ENCODE data around the gene IL1RAPL2. TPM values are rescaled to one million over a fixed set of nuclear protein-coding genes. Genes with fewer than 3 reads are reported as not detected.

IL1RAPL2 gene
- total and polyA plus RNA-seq, 2 donors (not counting 1 experiment from before 2014, with no cell fraction given), result not detected

GRCh38 chrX:105565856-105566255 is 999.9 kb downstream of the IL1RAPL2 start:
- ChIA-PET CTCF (no interaction called here), POLR2A (no interaction called here)
- peaks cover 2% of the 10 kb centered on the region for H3K9me3 Mint-ChIP-seq (ENCODE audit: insufficient read depth)
- no peaks in the 10 kb centered on the region for H3K27me3 ChIP-seq (replicated peaks in 1 of 4; ENCODE audit: control extremely low read depth in 1 of 4, control insufficient read depth in 3 of 4, insufficient read depth in 4 of 4, low read length in 3 of 4)
- WGBS (ENCODE audit: insufficient coverage), result no CpG with 5 or more reads among the region's 2 CpGs
- no peak overlapping the region for H3K4me3 Mint-ChIP-seq
- no peak overlapping the region for H3K9ac ChIP-seq (ENCODE audit: low read length)
- H3K27ac ChIP-seq (ENCODE audit: low read length in 2 of 2), result no peak overlapping the region
- no peaks in the 10 kb centered on the region for H3K4me1 Mint-ChIP-seq
- H2AFZ ChIP-seq (ENCODE audit: insufficient read depth, low read depth, low read length, poor library complexity, severe bottlenecking), result no peak overlapping the region
- H3K9me3 ChIP-seq (ENCODE audit: control extremely low read depth in 1 of 3, control insufficient read depth in 2 of 3, insufficient read depth in 1 of 3, low read length in 2 of 3), result no peaks in the 10 kb centered on the region
- H3K79me2 ChIP-seq (ENCODE audit: control insufficient read depth, insufficient read depth, low read length), result no peaks in the 10 kb centered on the region
- no peaks in the 10 kb centered on the region for H3K4me1 ChIP-seq (ENCODE audit: control insufficient read depth in 2 of 2, insufficient read depth in 2 of 2, low read length in 2 of 2)
- no peak for DNase-seq
- ATAC-seq (ENCODE audit: low read depth), result no peak
- no peaks in the 10 kb centered on the region for H3K36me3 ChIP-seq (replicated peaks in 1 of 2; ENCODE audit: control extremely low read depth in 1 of 2, control insufficient read depth in 1 of 2, extremely low read depth in 1 of 2, insufficient read depth in 2 of 2, low read length in 1 of 2)
- no peak overlapping the region for H3K27ac Mint-ChIP-seq
- TF ChIP-seq EZH2 (IDR thresholded peaks at IDR 0.05; ENCODE audit: borderline replicate concordance, insufficient read depth, low read depth, low read length, poor library complexity, severe bottlenecking), result no peak
- TF ChIP-seq CTCF (IDR thresholded peaks at IDR 0.05), result no peak
- no peaks in the 10 kb centered on the region for H4K20me1 ChIP-seq (ENCODE audit: control insufficient read depth, insufficient read depth, low read length, poor library complexity, severe bottlenecking)
- no peaks in the 10 kb centered on the region for H3K27me3 Mint-ChIP-seq
- H3K4me2 ChIP-seq (replicated peaks; ENCODE audit: low read depth, low read length, poor library complexity, severe bottlenecking), result no peak overlapping the region
- intact Hi-C loops (cut with micrococcal nuclease), result no loop called here
- no peak overlapping the region for H3K4me3 ChIP-seq (ENCODE audit: control extremely low read depth in 1 of 5, extremely low read depth in 1 of 5, insufficient read depth in 1 of 5, low read depth in 2 of 5, low read length in 4 of 5)

- Histone ChIP-seq H3K4me2 (replicated peaks; ENCODE audit: low read depth, low read length, poor library complexity, severe bottlenecking) (no peak overlapping the region), H3K27me3 (replicated peaks in 1 of 4; ENCODE audit: control extremely low read depth in 1 of 4, control insufficient read depth in 3 of 4, insufficient read depth in 4 of 4, low read length in 3 of 4) (no peaks in the 10 kb centered on the region), H3K27ac (ENCODE audit: low read length in 2 of 2) (no peak overlapping the region), H3K4me3 (ENCODE audit: control extremely low read depth in 1 of 5, extremely low read depth in 1 of 5, insufficient read depth in 1 of 5, low read depth in 2 of 5, low read length in 4 of 5) (no peak overlapping the region), H2AFZ (ENCODE audit: insufficient read depth, low read depth, low read length, poor library complexity, severe bottlenecking) (no peak overlapping the region), H3K9ac (ENCODE audit: low read length) (no peak overlapping the region), H3K79me2 (ENCODE audit: control insufficient read depth, insufficient read depth, low read length) (no peaks in the 10 kb centered on the region), H3K36me3 (replicated peaks in 1 of 2; ENCODE audit: control extremely low read depth in 1 of 2, control insufficient read depth in 1 of 2, extremely low read depth in 1 of 2, insufficient read depth in 2 of 2, low read length in 1 of 2) (no peaks in the 10 kb centered on the region), H3K4me1 (ENCODE audit: control insufficient read depth in 2 of 2, insufficient read depth in 2 of 2, low read length in 2 of 2) (no peaks in the 10 kb centered on the region), H4K20me1 (ENCODE audit: control insufficient read depth, insufficient read depth, low read length, poor library complexity, severe bottlenecking) (no peaks in the 10 kb centered on the region), H3K9me3 (ENCODE audit: control extremely low read depth in 1 of 3, control insufficient read depth in 2 of 3, insufficient read depth in 1 of 3, low read length in 2 of 3) (no peaks in the 10 kb centered on the region)
- no peak overlapping the region for H3K4me3 Mint-ChIP-seq
- ChIA-PET CTCF (no interaction called here), POLR2A (no interaction called here)
- no peak overlapping the region for H3K27ac Mint-ChIP-seq
- ATAC-seq (ENCODE audit: low read depth) (no peak), DNase-seq (no peak)
- no peaks in the 10 kb centered on the region for H3K4me1 Mint-ChIP-seq
- intact Hi-C loops (cut with micrococcal nuclease), result no loop called here
- no peak for TF ChIP-seq EZH2 (IDR thresholded peaks at IDR 0.05; ENCODE audit: borderline replicate concordance, insufficient read depth, low read depth, low read length, poor library complexity, severe bottlenecking)
- TF ChIP-seq CTCF (IDR thresholded peaks at IDR 0.05), result no peak
- H3K27me3 Mint-ChIP-seq, result no peaks in the 10 kb centered on the region
- H3K9me3 Mint-ChIP-seq (ENCODE audit: insufficient read depth), result peaks cover 2% of the 10 kb centered on the region
Observed at GRCh38 chrX:105567082-105567481, 1001.1 kb downstream of the IL1RAPL2 start.

Data from B cell (primary cell).